Subcutaneous adipose tissue (tissue), 4 donors: ENCODE data around the gene WAS. TPM values are rescaled to one million over a fixed set of nuclear protein-coding genes. Genes with fewer than 3 reads are reported as not detected.

Source experiments
- total RNA-seq, 4 donors: library from RNA; depleted of rRNA; stranded (reverse); fragments of >200 nt; gene quantifications; one replicate each; pipeline ENCODE4 v1.1.0, GENCODE V29; 2016
- TF ChIP-seq, protein P1 (sequence below): fragments of 450-650 bp; IDR thresholded peaks from one replicate; pipeline ENCODE4 v1.5.1; 2016; ENCODE audit warnings: low read depth, mild to moderate bottlenecking, control low read depth, antibody characterized with exemption, moderate library complexity

Gene WAS
- total RNA-seq, 4 donors from 2014 or later, result 7.9 to 27.9 (median 13.8) TPM

DNA sequence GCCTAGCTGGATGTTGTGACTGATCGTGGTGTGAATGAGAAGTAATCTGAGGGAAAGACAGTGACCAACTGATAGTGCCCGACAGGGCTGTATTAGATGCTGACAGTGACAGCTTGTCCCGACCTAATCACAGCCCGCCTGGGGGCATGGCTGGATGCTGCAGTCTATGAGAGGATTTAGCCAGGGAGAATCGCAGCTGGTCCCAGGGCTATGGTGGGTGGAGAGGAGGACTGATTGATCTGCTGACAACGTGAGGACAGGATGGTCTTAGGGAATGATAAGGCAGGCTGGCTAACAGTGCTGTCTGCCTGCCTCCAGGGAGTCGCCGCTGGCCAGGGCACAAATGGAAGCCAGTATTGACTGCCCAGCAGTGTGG lies 12.3 kb downstream of the WAS start:
- TF ChIP-seq, protein P1, sequence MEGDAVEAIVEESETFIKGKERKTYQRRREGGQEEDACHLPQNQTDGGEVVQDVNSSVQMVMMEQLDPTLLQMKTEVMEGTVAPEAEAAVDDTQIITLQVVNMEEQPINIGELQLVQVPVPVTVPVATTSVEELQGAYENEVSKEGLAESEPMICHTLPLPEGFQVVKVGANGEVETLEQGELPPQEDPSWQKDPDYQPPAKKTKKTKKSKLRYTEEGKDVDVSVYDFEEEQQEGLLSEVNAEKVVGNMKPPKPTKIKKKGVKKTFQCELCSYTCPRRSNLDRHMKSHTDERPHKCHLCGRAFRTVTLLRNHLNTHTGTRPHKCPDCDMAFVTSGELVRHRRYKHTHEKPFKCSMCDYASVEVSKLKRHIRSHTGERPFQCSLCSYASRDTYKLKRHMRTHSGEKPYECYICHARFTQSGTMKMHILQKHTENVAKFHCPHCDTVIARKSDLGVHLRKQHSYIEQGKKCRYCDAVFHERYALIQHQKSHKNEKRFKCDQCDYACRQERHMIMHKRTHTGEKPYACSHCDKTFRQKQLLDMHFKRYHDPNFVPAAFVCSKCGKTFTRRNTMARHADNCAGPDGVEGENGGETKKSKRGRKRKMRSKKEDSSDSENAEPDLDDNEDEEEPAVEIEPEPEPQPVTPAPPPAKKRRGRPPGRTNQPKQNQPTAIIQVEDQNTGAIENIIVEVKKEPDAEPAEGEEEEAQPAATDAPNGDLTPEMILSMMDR, result no peak

DNA sequence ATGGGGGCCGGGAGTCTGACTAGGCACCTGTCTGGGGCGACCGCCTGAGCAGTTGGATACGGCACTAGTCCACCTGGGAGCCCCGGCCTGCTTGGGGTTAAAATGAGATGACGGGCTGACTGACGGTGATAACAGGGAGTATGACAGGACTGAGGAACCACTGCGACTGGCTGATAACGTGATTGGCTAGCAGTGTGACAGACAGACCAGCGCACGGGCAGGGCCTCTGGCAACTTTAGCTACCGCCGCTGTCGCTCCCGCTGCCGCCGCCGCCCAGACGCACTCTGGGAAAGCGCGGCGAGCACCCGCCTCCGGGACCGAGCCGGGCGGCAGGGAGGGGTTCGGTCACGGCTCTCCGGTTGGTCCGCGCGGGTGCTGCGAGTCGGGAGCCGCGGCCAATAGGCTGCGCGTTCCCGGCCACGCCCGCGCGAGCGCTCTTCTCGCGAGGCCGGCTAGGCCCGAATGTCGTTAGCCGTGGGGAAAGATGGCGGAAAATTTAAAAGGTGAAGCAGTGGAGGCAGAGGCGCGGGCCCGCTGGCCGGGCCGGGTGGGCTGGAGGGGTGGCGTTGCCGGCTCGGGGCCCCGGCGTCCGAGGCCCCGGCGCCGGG lies 12.8 kb downstream of the WAS start, which contains the start of gene SUV39H1:
SUV39H1 (plus strand) TSS at position 434 of the 608 bp plus-strand sequence; CDS start at position 485, 51 bp downstream.
- TF ChIP-seq, protein P1, result no peak

DNA sequence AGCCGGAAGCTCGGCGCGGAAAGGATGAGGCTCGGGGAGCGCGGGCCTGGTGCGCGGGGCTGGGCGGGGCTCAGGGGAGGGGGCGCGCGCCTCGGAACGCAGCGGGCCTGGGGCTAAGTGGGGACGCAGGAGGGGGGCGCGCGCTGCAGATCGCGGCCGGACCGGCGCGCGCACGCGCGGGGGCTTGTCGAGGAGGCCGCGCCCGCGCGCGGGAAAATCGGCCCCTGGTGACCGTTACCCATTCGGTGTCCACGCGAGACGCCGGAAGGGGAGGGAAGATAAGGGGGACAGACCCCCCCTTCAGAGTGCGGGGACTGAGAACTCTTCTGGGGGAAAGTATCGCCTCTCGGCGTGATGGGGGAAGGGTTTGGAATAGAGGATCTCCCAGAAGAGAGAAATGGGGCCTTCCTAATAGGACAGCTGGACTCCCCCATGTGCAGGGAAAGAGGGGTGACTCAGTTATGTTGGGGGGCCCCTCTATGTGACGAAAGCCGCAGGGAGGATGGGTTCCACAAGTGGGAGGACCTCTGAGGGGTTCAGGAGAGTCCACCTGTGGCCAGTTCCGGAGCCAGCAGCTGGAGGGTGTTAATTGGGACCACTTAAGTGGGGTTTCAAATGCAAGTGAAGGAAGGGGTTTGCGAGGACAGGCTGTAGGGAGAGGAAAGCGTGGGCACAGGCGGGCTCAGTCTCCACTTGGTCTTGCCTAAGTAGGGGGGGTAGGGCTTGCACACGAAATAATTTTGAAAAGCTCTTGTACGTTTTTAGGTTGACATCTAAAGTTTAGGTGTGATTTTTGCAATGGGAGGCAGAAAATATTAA lies 13.5 kb downstream of the WAS start:
- TF ChIP-seq, protein P1, result no peak

DNA sequence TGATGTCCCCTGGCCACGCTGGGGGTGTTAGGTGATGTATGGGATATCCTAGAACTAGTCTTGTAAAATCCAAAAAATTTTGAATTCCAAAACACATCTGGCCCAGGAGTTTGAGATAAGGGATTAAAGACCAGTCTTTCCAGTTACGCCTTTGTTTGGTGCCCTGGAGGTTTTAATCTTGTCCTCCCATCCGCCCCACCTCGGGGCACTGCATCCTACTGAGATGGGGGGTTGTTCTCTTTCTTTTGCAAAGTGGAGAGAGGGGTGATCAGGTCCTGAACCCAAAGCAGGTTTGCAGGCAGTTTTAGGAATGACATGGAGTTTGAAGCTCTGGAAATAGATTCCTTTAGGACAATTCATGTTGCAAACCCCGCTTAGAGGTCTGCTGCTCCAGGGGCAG lies 14.7 kb downstream of the WAS start:
- TF ChIP-seq, protein P1, result no peak

DNA sequence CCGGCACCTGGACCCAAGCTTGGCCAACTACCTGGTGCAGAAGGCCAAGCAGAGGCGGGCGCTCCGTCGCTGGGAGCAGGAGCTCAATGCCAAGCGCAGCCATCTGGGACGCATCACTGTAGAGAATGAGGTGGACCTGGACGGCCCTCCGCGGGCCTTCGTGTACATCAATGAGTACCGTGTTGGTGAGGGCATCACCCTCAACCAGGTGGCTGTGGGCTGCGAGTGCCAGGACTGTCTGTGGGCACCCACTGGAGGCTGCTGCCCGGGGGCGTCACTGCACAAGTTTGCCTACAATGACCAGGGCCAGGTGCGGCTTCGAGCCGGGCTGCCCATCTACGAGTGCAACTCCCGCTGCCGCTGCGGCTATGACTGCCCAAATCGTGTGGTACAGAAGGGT lies 16.6 kb downstream of the WAS start:
- TF ChIP-seq, protein P1, result no peak

DNA sequence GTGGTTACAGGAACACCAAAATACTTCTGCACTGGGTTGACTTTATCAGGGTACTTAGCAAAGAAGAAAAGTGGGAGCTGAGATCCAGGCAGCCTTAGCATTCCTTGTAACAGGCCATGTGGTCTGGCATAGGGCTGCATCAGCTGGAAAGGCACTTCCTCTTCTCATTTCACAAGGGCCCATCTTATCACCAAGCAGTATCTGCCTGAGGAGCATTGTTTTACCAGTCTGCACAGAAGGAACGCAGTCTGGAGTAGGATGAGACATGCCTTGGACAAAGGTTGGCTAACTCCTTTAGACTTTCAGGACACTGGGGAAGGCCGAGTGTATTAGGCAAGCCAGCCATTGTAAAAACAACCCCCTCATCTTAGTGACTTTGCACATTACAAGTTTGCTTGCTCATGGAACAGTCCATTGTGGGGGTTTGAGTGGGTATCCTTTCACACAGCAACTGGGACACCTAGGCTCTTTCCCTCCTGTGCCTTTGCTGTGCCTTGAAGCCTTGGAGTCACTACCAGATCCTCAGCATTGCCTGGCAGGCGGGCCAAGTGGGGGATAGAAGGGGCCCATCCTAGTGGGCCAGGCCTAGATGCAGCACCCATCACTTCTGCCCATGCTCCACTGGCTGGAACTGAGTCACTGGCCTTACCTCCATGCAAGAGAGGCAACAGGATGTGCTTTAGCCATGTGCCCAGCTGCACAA lies 17.5 kb downstream of the WAS start:
- TF ChIP-seq, protein P1, result no peak

DNA sequence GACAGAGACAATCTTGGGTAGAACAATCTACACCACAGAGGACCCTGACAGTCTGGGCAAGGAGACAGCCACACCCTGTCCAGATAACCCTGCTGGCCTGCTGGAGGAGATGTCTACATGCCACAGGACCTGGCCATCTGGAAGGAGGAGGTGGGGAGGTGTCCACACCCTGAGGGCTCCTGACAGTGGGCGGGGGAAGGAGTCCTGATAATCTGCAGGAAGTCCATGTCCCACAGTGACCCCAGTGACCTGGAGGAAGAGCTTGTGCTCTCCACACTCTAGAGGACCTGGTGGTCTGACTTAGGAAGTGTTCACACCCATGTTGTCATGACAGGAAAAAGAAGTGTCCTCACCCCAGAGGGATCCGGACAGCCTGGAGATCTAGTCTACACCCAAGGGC lies 18.4 kb downstream of the WAS start:
- TF ChIP-seq, protein P1, result no peak
